NCI-H510A treated with DMSO at 0.1 percent for 48 hours (cell line): ENCODE data around the gene USP4.
"Not testable (repeated sequence)": the region's sequence is repeated elsewhere in the genome, so short reads cannot be mapped to it uniquely, and the experiment has no call there.

ENCODE experiments used
- DNase-seq: peaks from one replicate; lab custom pipeline; 2025; lab: John Stamatoyannopoulos, UW

The USP4 gene

GRCh38 chr3:49253512-49253911, 86.3 kb downstream of the USP4 start:
- no peak for DNase-seq

- no peak for DNase-seq
These were observed 91.0 kb downstream of the USP4 start for GRCh38 chr3:49248840-49249227.

- DNase-seq = no peak
These were observed 95.2 kb downstream of the USP4 start for GRCh38 chr3:49244581-49245205.

GRCh38 chr3:49240091-49240490, 99.8 kb downstream of the USP4 start:
- DNase-seq = not testable (repeated sequence)

- no peak for DNase-seq
These were observed 101.4 kb downstream of the USP4 start for GRCh38 chr3:49238274-49239127.

- no peak for DNase-seq
These were observed 102.5 kb downstream of the USP4 start for GRCh38 chr3:49237344-49237743.

- DNase-seq = no peak
These were observed 103.6 kb downstream of the USP4 start for GRCh38 chr3:49236226-49236625.

GRCh38 chr3:49228817-49229216, 111.0 kb downstream of the USP4 start:
- DNase-seq = not testable (repeated sequence)
